AG09319 (cell line): ENCODE data around the gene EP400.

Source experiments
- DNase-seq: peaks from one replicate; pipeline ENCODE4 v3.0.0-alpha.2; 2010; ENCODE audit warnings: low read depth; ENCODE audit errors: extremely low read depth
- CTCF ChIP-seq: IDR thresholded peaks from 2 replicates; pipeline ENCODE4 v1.5.1; 2011; ENCODE audit warnings: low read depth, mild to moderate bottlenecking, inconsistent platforms, low read length, moderate library complexity

Gene EP400

GRCh38 chr12:132026796-132027500 lies 77.2 kb downstream of the EP400 start:
- no peak for TF ChIP-seq CTCF

GRCh38 chr12:132027636-132028035 lies 77.9 kb downstream of the EP400 start:
- DNase-seq = no peak
- TF ChIP-seq CTCF = no peak

More at GRCh38 chr12:132026796-132027500, 77.2 kb downstream of the EP400 start:
- no peak for DNase-seq

GRCh38 chr12:132028111-132028510 lies 78.4 kb downstream of the EP400 start:
- no peak for TF ChIP-seq CTCF

GRCh38 chr12:132029503-132030300 lies 80.0 kb downstream of the EP400 start:
- no peak for DNase-seq
- no peak for TF ChIP-seq CTCF

More at GRCh38 chr12:132028111-132028510, 78.4 kb downstream of the EP400 start:
- DNase-seq = no peak

- DNase-seq = no peak
- no peak for TF ChIP-seq CTCF
Observed at GRCh38 chr12:132030367-132031038, 80.8 kb downstream of the EP400 start.

- TF ChIP-seq CTCF = no peak
- DNase-seq = no peak
Observed at GRCh38 chr12:132033627-132034026, 83.9 kb downstream of the EP400 start.

- TF ChIP-seq CTCF = no peak
- no peak for DNase-seq
Observed at GRCh38 chr12:132036063-132036683, 86.4 kb downstream of the EP400 start.
